ENCODE data around the gene TBC1D3D.
"Not testable (repeated sequence)": the region's sequence is repeated elsewhere in the genome, so short reads cannot be mapped to it uniquely, and the experiment has no call there.

Gene TBC1D3D
- 0 reads per million in 2 donors for total RNA-seq

DNA sequence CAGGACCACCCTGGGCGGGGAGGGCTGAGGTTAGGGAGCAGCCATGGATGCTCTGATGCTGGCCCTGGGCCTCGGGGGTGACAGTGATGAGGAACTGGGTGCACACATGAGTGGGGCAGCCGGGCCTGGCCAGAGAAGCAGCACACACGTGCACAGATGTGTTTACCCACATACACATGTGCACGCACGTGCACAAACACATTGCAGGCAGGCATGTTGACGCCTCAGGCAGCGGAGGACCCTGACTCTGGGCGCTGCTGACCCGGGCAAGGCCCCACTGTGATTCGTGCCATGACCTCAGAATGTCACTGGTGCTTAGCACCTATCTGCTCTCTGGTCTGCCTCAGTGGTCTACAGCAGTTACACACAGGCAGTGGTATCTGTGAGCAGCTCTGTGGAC, at the start of gene TBC1D3D:
TSS of gene TBC1D3D (plus strand) at position 301 of the 400 bp plus-strand sequence. CDS start 1,585 bp downstream, outside the sequence.
- DNase-seq = not testable (repeated sequence)

GRCh38 chr17:37988960-37989359, 14.8 kb upstream of the TBC1D3D start, which contains the start of gene TBC1D3L:
TSS of gene TBC1D3L (minus strand) at chr17:37989060. CDS start at chr17:37987520, 1,540 bp downstream.
- not testable (repeated sequence) for DNase-seq

All from activated gamma-delta T cell (primary cell).